Activated T-cell treated with anti-CD3 and anti-CD28 coated beads for 24 hours (primary cell): ENCODE results near the gene TNFAIP2.
"Not testable (repeated sequence)": the region's sequence is repeated elsewhere in the genome, so short reads cannot be mapped to it uniquely, and the experiment has no call there.

Experiments used
- DNase-seq: peaks from one replicate; pipeline ENCODE4 v3.0.0-alpha.2; 2020; ENCODE audit warnings: low read depth

The TNFAIP2 gene

GRCh38 chr14:103155826-103156394, 32.6 kb downstream of the TNFAIP2 start:
- DNase-seq, result no peak

GRCh38 chr14:103156651-103157378, 33.6 kb downstream of the TNFAIP2 start:
- DNase-seq, result no peak

- no peak for DNase-seq
These were observed 34.7 kb downstream of the TNFAIP2 start for GRCh38 chr14:103157969-103158368.

GRCh38 chr14:103158688-103159087, 35.4 kb downstream of the TNFAIP2 start:
- DNase-seq, result no peak

- no peak for DNase-seq
These were observed 37.2 kb downstream of the TNFAIP2 start for GRCh38 chr14:103160321-103161053.

- DNase-seq, result no peak
These were observed 37.8 kb downstream of the TNFAIP2 start for GRCh38 chr14:103161054-103161397.

- no peak for DNase-seq
These were observed 39.9 kb downstream of the TNFAIP2 start for GRCh38 chr14:103163199-103163598.

GRCh38 chr14:103164006-103164405, 40.7 kb downstream of the TNFAIP2 start:
- DNase-seq, result no peak

GRCh38 chr14:103164779-103165178, 41.5 kb downstream of the TNFAIP2 start:
- no peak for DNase-seq

GRCh38 chr14:103165323-103165722, 42.1 kb downstream of the TNFAIP2 start:
- no peak for DNase-seq

- DNase-seq, result no peak
These were observed 46.7 kb downstream of the TNFAIP2 start for GRCh38 chr14:103169954-103170353.

GRCh38 chr14:103171206-103171605, 47.9 kb downstream of the TNFAIP2 start:
- not testable (repeated sequence) for DNase-seq

- DNase-seq, result no peak
These were observed 49.7 kb downstream of the TNFAIP2 start for GRCh38 chr14:103172921-103173320.

GRCh38 chr14:103173887-103174286, 50.6 kb downstream of the TNFAIP2 start:
- not testable (repeated sequence) for DNase-seq

GRCh38 chr14:103176176-103176575, 52.9 kb downstream of the TNFAIP2 start:
- not testable (repeated sequence) for DNase-seq

GRCh38 chr14:103177376-103177775, 54.1 kb downstream of the TNFAIP2 start:
- no peak for DNase-seq

- no peak for DNase-seq
These were observed 55.3 kb downstream of the TNFAIP2 start for GRCh38 chr14:103178521-103178920.

GRCh38 chr14:103179094-103179493, 55.8 kb downstream of the TNFAIP2 start:
- no peak for DNase-seq

- no peak for DNase-seq
These were observed 57.1 kb downstream of the TNFAIP2 start for GRCh38 chr14:103180331-103180730.

- no peak for DNase-seq
These were observed 60.8 kb downstream of the TNFAIP2 start for GRCh38 chr14:103184046-103184445.

- DNase-seq, result no peak
These were observed 62.1 kb downstream of the TNFAIP2 start for GRCh38 chr14:103185051-103186029.

GRCh38 chr14:103186241-103186822, 63.1 kb downstream of the TNFAIP2 start:
- DNase-seq, result no peak
